ENCODE data around the gene IL15RA.
"Not testable (repeated sequence)": the region's sequence is repeated elsewhere in the genome, so short reads cannot be mapped to it uniquely, and the experiment has no call there.

IL15RA gene

GRCh38 chr10:5964736-5965135 is 12.6 kb downstream of the IL15RA start:
- Histone ChIP-seq H2AFZ (ENCODE audit: low read depth, low read length) (no peak overlapping the region), H3K4me2 (ENCODE audit: low read length) (no peak overlapping the region), H3K4me3 (ENCODE audit: low read length) (no peak overlapping the region), H4K20me1 (ENCODE audit: insufficient read depth, low read length) (no peaks in the 10 kb centered on the region), H3K9me3 (ENCODE audit: insufficient read depth, low read length) (no peaks in the 10 kb centered on the region), H3K9ac (ENCODE audit: low read length) (no peak overlapping the region), H3K27me3 (ENCODE audit: low read depth, low read length) (no peaks in the 10 kb centered on the region), H3K4me1 (ENCODE audit: low read length) (no peaks in the 10 kb centered on the region), H3K79me2 (ENCODE audit: low read length) (peaks cover 13% of the 10 kb centered on the region), H3K36me3 (replicated peaks; ENCODE audit: low read depth, low read length) (peaks cover 11% of the 10 kb centered on the region), H3K27ac (ENCODE audit: low read length) (no peak overlapping the region)
- TF ChIP-seq CTCF (IDR thresholded peaks at IDR 0.05; ENCODE audit: low read depth, low read length) (no peak), EZH2phosphoT487 (IDR thresholded peaks at IDR 0.05; ENCODE audit: low read depth) (no peak)

- no peak for TF ChIP-seq CTCF (IDR thresholded peaks at IDR 0.05; ENCODE audit: low read depth, low read length)
- TF ChIP-seq EZH2phosphoT487 (IDR thresholded peaks at IDR 0.05; ENCODE audit: low read depth) = no peak
- Histone ChIP-seq H3K79me2 (ENCODE audit: low read length) (peaks cover 4% of the 10 kb centered on the region), H3K4me3 (ENCODE audit: low read length) (no peak overlapping the region), H3K4me2 (ENCODE audit: low read length) (no peak overlapping the region), H3K9me3 (ENCODE audit: insufficient read depth, low read length) (no peaks in the 10 kb centered on the region), H3K4me1 (ENCODE audit: low read length) (no peaks in the 10 kb centered on the region), H2AFZ (ENCODE audit: low read depth, low read length) (no peak overlapping the region), H3K9ac (ENCODE audit: low read length) (no peak overlapping the region), H3K27ac (ENCODE audit: low read length) (no peak overlapping the region), H4K20me1 (ENCODE audit: insufficient read depth, low read length) (no peaks in the 10 kb centered on the region), H3K27me3 (ENCODE audit: low read depth, low read length) (no peaks in the 10 kb centered on the region), H3K36me3 (replicated peaks; ENCODE audit: low read depth, low read length) (peaks cover 13% of the 10 kb centered on the region)
Observed at GRCh38 chr10:5963591-5963990, 13.8 kb downstream of the IL15RA start.

DNA sequence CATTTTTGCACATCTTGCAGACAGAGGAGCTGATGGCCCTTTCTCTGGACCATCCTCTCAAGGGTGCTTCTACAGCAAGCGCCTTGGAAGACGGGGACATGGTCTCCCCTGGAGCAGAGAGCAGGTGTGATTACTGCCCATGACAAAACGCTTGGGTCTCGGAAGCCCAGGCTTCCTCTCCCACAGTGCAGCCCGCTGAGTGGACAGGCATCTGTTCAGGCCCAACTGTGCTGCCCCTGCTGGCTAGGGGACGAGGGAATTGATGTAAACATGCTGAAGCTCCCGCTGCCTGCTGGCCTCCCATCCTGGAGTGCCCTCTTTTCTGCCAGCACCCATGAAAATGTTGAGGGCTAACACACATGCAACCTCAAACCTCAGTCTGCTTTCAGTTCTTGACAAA is 14.3 kb downstream of the IL15RA start:
- H3K4me3 ChIP-seq (ENCODE audit: low read length) = no peak overlapping the region
- H3K4me1 ChIP-seq (ENCODE audit: low read length) = no peaks in the 10 kb centered on the region
- H3K36me3 ChIP-seq (replicated peaks; ENCODE audit: low read depth, low read length) = peaks cover 13% of the 10 kb centered on the region
- TF ChIP-seq CTCF (IDR thresholded peaks at IDR 0.05; ENCODE audit: low read depth, low read length) = no peak
- TF ChIP-seq EZH2phosphoT487 (IDR thresholded peaks at IDR 0.05; ENCODE audit: low read depth) = no peak
- no peaks in the 10 kb centered on the region for H3K9me3 ChIP-seq (ENCODE audit: insufficient read depth, low read length)
- no peak overlapping the region for H3K4me2 ChIP-seq (ENCODE audit: low read length)
- H3K9ac ChIP-seq (ENCODE audit: low read length) = no peak overlapping the region
- H2AFZ ChIP-seq (ENCODE audit: low read depth, low read length) = no peak overlapping the region
- no peaks in the 10 kb centered on the region for H3K79me2 ChIP-seq (ENCODE audit: low read length)
- H3K27ac ChIP-seq (ENCODE audit: low read length) = no peak overlapping the region
- no peaks in the 10 kb centered on the region for H4K20me1 ChIP-seq (ENCODE audit: insufficient read depth, low read length)
- H3K27me3 ChIP-seq (ENCODE audit: low read depth, low read length) = no peaks in the 10 kb centered on the region

DNA sequence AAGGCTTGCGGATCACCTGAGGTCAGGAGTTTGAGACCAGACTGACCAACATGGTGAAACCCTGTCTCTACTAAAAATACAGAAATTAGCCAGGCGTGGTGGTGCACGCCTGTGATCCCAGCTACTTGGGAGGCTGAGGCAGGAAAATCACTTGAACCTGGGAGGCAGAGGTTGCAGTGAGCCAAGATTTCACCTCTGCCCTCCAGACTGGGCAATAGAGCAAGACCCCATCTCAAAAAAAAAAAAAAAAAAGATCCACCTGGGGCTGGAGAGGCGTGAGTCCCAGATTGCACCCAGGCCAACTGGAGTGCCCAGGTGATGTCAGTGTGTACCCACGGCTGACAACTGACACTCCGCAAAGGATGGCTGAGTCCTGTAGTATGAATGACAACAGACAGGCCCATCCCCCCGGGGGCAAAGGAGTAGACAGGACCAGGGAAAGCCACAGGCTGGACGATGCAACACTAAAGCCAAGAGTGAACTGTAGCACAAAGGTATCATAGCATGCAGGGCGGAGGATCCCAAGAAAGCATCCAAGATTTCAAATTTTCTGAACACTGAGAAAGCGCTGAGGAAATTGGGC is 14.9 kb downstream of the IL15RA start:
- H3K4me2 ChIP-seq (ENCODE audit: low read length); H3K27ac ChIP-seq (ENCODE audit: low read length); H3K27me3 ChIP-seq (ENCODE audit: low read depth, low read length); H2AFZ ChIP-seq (ENCODE audit: low read depth, low read length); H3K79me2 ChIP-seq (ENCODE audit: low read length); H3K4me3 ChIP-seq (ENCODE audit: low read length); H3K9me3 ChIP-seq (ENCODE audit: insufficient read depth, low read length); H3K9ac ChIP-seq (ENCODE audit: low read length); H3K4me1 ChIP-seq (ENCODE audit: low read length); H4K20me1 ChIP-seq (ENCODE audit: insufficient read depth, low read length): not testable (repeated sequence)
- peaks cover 13% of the 10 kb centered on the region for H3K36me3 ChIP-seq (replicated peaks; ENCODE audit: low read depth, low read length)
